Spleen (tissue), 11 donors: ENCODE measurements around the gene FGF14. TPM values are rescaled to one million over a fixed set of nuclear protein-coding genes. Genes with fewer than 3 reads are reported as not detected.

Experiments
- DNase-seq: peaks from one replicate; pipeline ENCODE4 v3.0.0-alpha.2; 2020
- H3K27ac ChIP-seq, 8 donors: fragments of 200-600 bp; sonication (generic) in 7 of 8; 1 replicate in 4 of 8; 2 replicates in 4 of 8; pipeline versions ENCODE4 v1.5.0 to v1.8.0; 2016 to 2021; ENCODE audit warnings: inconsistent platforms in 4 of 8, mild to moderate bottlenecking in 4 of 8, moderate library complexity in 1 of 8
- H3K27me3 ChIP-seq, 7 donors: fragments of 200-600 bp; sonication (generic) in 6 of 7; replicated peaks in 1 of 7; 1 replicate in 4 of 7; 2 replicates in 3 of 7; pipeline versions ENCODE4 v1.5.0 to v1.8.0; 2016 to 2021; ENCODE audit warnings: inconsistent platforms in 3 of 7, mild to moderate bottlenecking in 1 of 7
- H3K36me3 ChIP-seq, 6 donors: fragments of 200-600 bp; sonication (generic) in 5 of 6; 1 replicate in 4 of 6; 2 replicates in 2 of 6; pipeline versions ENCODE4 v1.5.0 to v1.8.0; 2016 to 2021; ENCODE audit warnings: inconsistent platforms in 2 of 6
- H3K4me1 ChIP-seq, 6 donors: fragments of 200-600 bp; sonication (generic) in 5 of 6; 1 replicate in 3 of 6; 2 replicates in 3 of 6; pipeline versions ENCODE4 v1.5.0 to v1.8.0; 2016 to 2021; ENCODE audit warnings: inconsistent platforms in 3 of 6
- H3K4me3 ChIP-seq, 8 donors: fragments of 200-600 bp; sonication (generic) in 7 of 8; 1 replicate in 4 of 8; 2 replicates in 4 of 8; pipeline versions ENCODE4 v1.5.0 to v1.8.0; 2016 to 2021; ENCODE audit warnings: inconsistent platforms in 4 of 8, mild to moderate bottlenecking in 4 of 8, moderate library complexity in 2 of 8
- H3K9me3 ChIP-seq, 8 donors: fragments of 200-600 bp; sonication (generic) in 7 of 8; 1 replicate in 4 of 8; 2 replicates in 4 of 8; pipeline versions ENCODE4 v1.5.0 to v1.8.0; 2016 to 2021; ENCODE audit warnings: inconsistent platforms in 4 of 8
- CTCF ChIP-seq, 11 experiments: fragments of 200-600 bp in 7 of 11; fragments of 450-650 bp in 4 of 11; sonication (generic) in 4 of 11; IDR thresholded peaks in 8 of 11; conservative IDR thresholded peaks in 3 of 11; 1 replicate in 7 of 11; 2 replicates in 4 of 11; pipeline versions ENCODE4 v1.4.0 to v1.8.0; 2016 to 2021; ENCODE audit warnings: antibody characterized with exemption in 11 of 11, inconsistent platforms in 4 of 11, mild to moderate bottlenecking in 1 of 11
- POLR2A ChIP-seq, 3 donors: fragments of 450-650 bp; IDR thresholded peaks; one replicate each; pipeline ENCODE4 v1.5.1; 2017; ENCODE audit warnings: antibody characterized with exemption in 3 of 3, mild to moderate bottlenecking in 1 of 3
- POLR2AphosphoS5 ChIP-seq, 3 donors: sonication (generic); formaldehyde crosslinking; IDR thresholded peaks; one replicate each; pipeline ENCODE4 v1.5.1; 2017; ENCODE audit warnings: antibody characterized with exemption in 3 of 3
- WGBS, 5 donors: extraction: QIAGEN DNeasy Blood & Tissue Kit in 3 of 5; methylation state at CpG; one replicate each; pipeline versions ENCODE4 v1.1.5 to v1.1.7; 2013 to 2018; 5-methylcytosine and 5-hydroxymethylcytosine counted together
- intact Hi-C: fragments of 100-400 bp; cut with DNase I; formaldehyde crosslinking; loops from one replicate; pipeline ENCODE4 v1.15.0; 2023; ENCODE audit warnings: low total_unique reads
- polyA plus RNA-seq, 3 donors: library from polyadenylated mRNA; stranded (reverse); fragments of 200-250 nt; gene quantifications; one replicate each; pipeline ENCODE4 v1.2.1, GENCODE V29; 2013
- total RNA-seq, 7 donors: library from RNA; depleted of rRNA in 3 of 7; stranded (reverse); fragments of >200 nt in 3 of 7; fragmentation: NEBNext Ultra II Directional in 4 of 7; extraction: Animal tissue kit (Norgen Biotek cat#: 25700) in 4 of 7; gene quantifications; one replicate each; pipeline versions ENCODE4 v1.1.0 to v1.2.1, GENCODE V29; 2016 to 2021
- donor health status: healthy with polysubstance abuse.
- donor health status: DM: no; HTN: no; CAD: no; lungs with moderate emphysema.
- donor health status: DM: no; HTN: no; CAD: no.
- donor health status: Bipolar disorder and iron deficiency.
- donor health status: healthy.
- donor health status: DM: no; HTN: no; CAD: no.
- donor health status: DM: yes; HTN: yes; CAD: no.

The FGF14 gene
- total and polyA plus RNA-seq, 10 donors, result 0.03 to 1.1 (median 0.05) TPM; not detected in 3

- Histone ChIP-seq H3K27ac (no peak overlapping the region), H3K9me3 (no peaks in the 10 kb centered on the region), H3K4me3 (no peak overlapping the region), H3K4me1 (no peaks in the 10 kb centered on the region), H3K27me3 (no peaks in the 10 kb centered on the region), H3K36me3 (no peaks in the 10 kb centered on the region)
- TF ChIP-seq POLR2AphosphoS5 (IDR thresholded peaks at IDR 0.05) (no peak), CTCF (IDR thresholded peaks at IDR 0.05 in 8 of 11, conservative IDR thresholded peaks at IDR 0.05 in 3 of 11) (no peak), POLR2A (IDR thresholded peaks at IDR 0.05) (no peak)
- WGBS, 5 donors, result 90 to 96% (median 92%) methylated on average over 3 of the region's 3 CpGs
- DNase-seq, result no peak
- intact Hi-C loops, result no loop called here
Observed at GRCh38 chr13:102207680-102208342, 194.0 kb downstream of the FGF14 start.

DNA sequence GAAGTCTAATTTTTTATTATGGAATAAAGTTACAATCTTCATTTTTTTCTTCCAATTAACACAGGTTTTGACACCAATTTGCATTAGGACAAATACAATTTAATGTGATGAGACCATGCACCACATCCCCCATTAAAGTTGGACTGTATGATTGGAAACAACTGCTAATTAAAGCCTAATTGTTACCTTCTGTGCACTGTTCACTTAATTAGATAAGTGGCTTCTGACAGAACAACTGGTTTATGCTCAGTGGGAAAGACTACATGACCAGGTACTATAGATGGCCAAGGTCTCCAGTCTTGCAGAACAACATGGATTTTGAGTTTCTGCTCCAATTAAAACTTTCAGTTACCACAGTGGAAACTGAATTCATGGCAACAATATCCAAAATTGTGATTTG, 198.1 kb downstream of the FGF14 start:
- H3K27me3 ChIP-seq, result no peaks in the 10 kb centered on the region
- no peak for DNase-seq
- TF ChIP-seq CTCF (IDR thresholded peaks at IDR 0.05 in 8 of 11, conservative IDR thresholded peaks at IDR 0.05 in 3 of 11) (no peak), POLR2A (IDR thresholded peaks at IDR 0.05) (no peak), POLR2AphosphoS5 (IDR thresholded peaks at IDR 0.05) (no peak)
- no peak overlapping the region for H3K4me3 ChIP-seq
- intact Hi-C loops, result no loop called here
- H3K27ac ChIP-seq, result no peak overlapping the region
- H3K9me3 ChIP-seq, result no peaks in the 10 kb centered on the region
- H3K4me1 ChIP-seq, result no peaks in the 10 kb centered on the region
- no peaks in the 10 kb centered on the region for H3K36me3 ChIP-seq

- Histone ChIP-seq H3K4me3 (no peak overlapping the region), H3K27ac (no peak overlapping the region), H3K4me1 (no peaks in the 10 kb centered on the region), H3K9me3 (no peaks in the 10 kb centered on the region), H3K27me3 (no peaks in the 10 kb centered on the region), H3K36me3 (no peaks in the 10 kb centered on the region)
- TF ChIP-seq CTCF (IDR thresholded peaks at IDR 0.05 in 8 of 11, conservative IDR thresholded peaks at IDR 0.05 in 3 of 11), result no peak
- no peak for TF ChIP-seq POLR2A (IDR thresholded peaks at IDR 0.05)
- no peak for TF ChIP-seq POLR2AphosphoS5 (IDR thresholded peaks at IDR 0.05)
- WGBS, 5 donors, result 68 to 89% (median 80%) methylated on average over 7 of the region's 7 CpGs
- intact Hi-C loops, result no loop called here
- no peak for DNase-seq
Observed at GRCh38 chr13:102198418-102199311, 203.2 kb downstream of the FGF14 start.

DNA sequence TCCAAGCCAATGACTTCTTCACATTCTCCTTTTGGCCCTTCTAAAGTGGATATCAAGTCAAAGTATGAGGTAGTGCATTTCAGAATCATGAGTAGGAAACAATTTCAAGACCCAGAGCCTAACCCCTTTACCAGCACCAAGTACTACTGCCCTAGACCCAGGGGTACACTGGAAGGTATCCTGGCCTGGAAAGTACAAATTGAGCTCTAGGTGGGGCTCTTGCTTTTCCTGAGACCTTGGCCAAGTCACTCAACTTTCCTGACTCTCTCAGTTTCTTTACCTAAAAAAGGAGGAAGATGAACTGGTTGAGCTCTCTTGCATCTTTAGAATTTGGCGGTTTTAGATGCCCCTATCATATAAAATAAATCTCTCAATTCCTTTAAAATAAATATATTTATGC, 204.7 kb downstream of the FGF14 start:
- no peak for TF ChIP-seq POLR2AphosphoS5 (IDR thresholded peaks at IDR 0.05)
- TF ChIP-seq CTCF (IDR thresholded peaks at IDR 0.05 in 8 of 11, conservative IDR thresholded peaks at IDR 0.05 in 3 of 11), result peak in 2 of 11 experiments; percentile 8 to 14
- no peak for TF ChIP-seq POLR2A (IDR thresholded peaks at IDR 0.05)
- 70 to 80% (median 76%) methylated on average over 1 of the region's 1 CpG for WGBS, 5 donors
- Histone ChIP-seq H3K27me3 (no peaks in the 10 kb centered on the region), H3K4me1 (no peaks in the 10 kb centered on the region), H3K9me3 (no peaks in the 10 kb centered on the region), H3K27ac (no peak overlapping the region), H3K36me3 (no peaks in the 10 kb centered on the region), H3K4me3 (no peak overlapping the region)
- intact Hi-C loops, result no loop called here
- no peak for DNase-seq
